ENCODE data around the gene SIGLEC10.
"Not testable (repeated sequence)": the region's sequence is repeated elsewhere in the genome, so short reads cannot be mapped to it uniquely, and the experiment has no call there.

The SIGLEC10 gene

GRCh38 chr19:51417810-51418157 lies 342 bp upstream of the SIGLEC10 start:
- Histone ChIP-seq H3K9ac (ENCODE audit: low read depth in 1 of 2, low read length in 2 of 2) (no peak overlapping the region), H3K4me1 (ENCODE audit: control insufficient read depth in 2 of 2, insufficient read depth in 2 of 2, low read length in 2 of 2) (no peaks in the 10 kb centered on the region), H3K36me3 (ENCODE audit: control insufficient read depth in 2 of 2, insufficient read depth in 2 of 2, low read length in 2 of 2) (no peaks in the 10 kb centered on the region), H3K4me3 (ENCODE audit: low read length in 2 of 2) (no peak overlapping the region), H3K27me3 (ENCODE audit: control insufficient read depth in 2 of 2, insufficient read depth in 2 of 2, low read length in 2 of 2) (no peaks in the 10 kb centered on the region), H3K9me3 (ENCODE audit: control insufficient read depth in 2 of 2, low read length in 2 of 2) (no peaks in the 10 kb centered on the region), H3K27ac (ENCODE audit: low read depth in 2 of 2, low read length in 2 of 2) (peak overlapping the region in 1 of 2 donors; percentile 63)

- not testable (repeated sequence) for H3K4me1 ChIP-seq (ENCODE audit: control insufficient read depth in 2 of 2, insufficient read depth in 2 of 2, low read length in 2 of 2); H3K27ac ChIP-seq (ENCODE audit: low read depth in 2 of 2, low read length in 2 of 2); H3K4me3 ChIP-seq (ENCODE audit: low read length in 2 of 2); H3K27me3 ChIP-seq (ENCODE audit: control insufficient read depth in 2 of 2, insufficient read depth in 2 of 2, low read length in 2 of 2); H3K36me3 ChIP-seq (ENCODE audit: control insufficient read depth in 2 of 2, insufficient read depth in 2 of 2, low read length in 2 of 2); H3K9ac ChIP-seq (ENCODE audit: low read depth in 1 of 2, low read length in 2 of 2); H3K9me3 ChIP-seq (ENCODE audit: control insufficient read depth in 2 of 2, low read length in 2 of 2)
These were observed 1.0 kb downstream of the SIGLEC10 start for GRCh38 chr19:51416422-51416821.

- Histone ChIP-seq H3K4me3 (ENCODE audit: low read length in 2 of 2) (no peak overlapping the region), H3K36me3 (ENCODE audit: control insufficient read depth in 2 of 2, insufficient read depth in 2 of 2, low read length in 2 of 2) (no peaks in the 10 kb centered on the region), H3K9me3 (ENCODE audit: control insufficient read depth in 2 of 2, low read length in 2 of 2) (no peaks in the 10 kb centered on the region), H3K4me1 (ENCODE audit: control insufficient read depth in 2 of 2, insufficient read depth in 2 of 2, low read length in 2 of 2) (no peaks in the 10 kb centered on the region), H3K27me3 (ENCODE audit: control insufficient read depth in 2 of 2, insufficient read depth in 2 of 2, low read length in 2 of 2) (no peaks in the 10 kb centered on the region), H3K9ac (ENCODE audit: low read depth in 1 of 2, low read length in 2 of 2) (no peak overlapping the region), H3K27ac (ENCODE audit: low read depth in 2 of 2, low read length in 2 of 2) (no peak overlapping the region)
These were observed 2.3 kb downstream of the SIGLEC10 start for GRCh38 chr19:51415187-51415586.

GRCh38 chr19:51410950-51411748 lies 6.3 kb downstream of the SIGLEC10 start:
- no peak overlapping the region for H3K27ac ChIP-seq (ENCODE audit: low read depth in 2 of 2, low read length in 2 of 2)
- no peaks in the 10 kb centered on the region for H3K4me1 ChIP-seq (ENCODE audit: control insufficient read depth in 2 of 2, insufficient read depth in 2 of 2, low read length in 2 of 2)
- no peak overlapping the region for H3K4me3 ChIP-seq (ENCODE audit: low read length in 2 of 2)

GRCh38 chr19:51407511-51408131 lies 9.8 kb downstream of the SIGLEC10 start:
- Histone ChIP-seq H3K9ac (ENCODE audit: low read depth in 1 of 2, low read length in 2 of 2) (no peak overlapping the region), H3K9me3 (ENCODE audit: control insufficient read depth in 2 of 2, low read length in 2 of 2) (no peaks in the 10 kb centered on the region), H3K4me3 (ENCODE audit: low read length in 2 of 2) (no peak overlapping the region), H3K36me3 (ENCODE audit: control insufficient read depth in 2 of 2, insufficient read depth in 2 of 2, low read length in 2 of 2) (no peaks in the 10 kb centered on the region), H3K27me3 (ENCODE audit: control insufficient read depth in 2 of 2, insufficient read depth in 2 of 2, low read length in 2 of 2) (no peaks in the 10 kb centered on the region), H3K27ac (ENCODE audit: low read depth in 2 of 2, low read length in 2 of 2) (no peak overlapping the region), H3K4me1 (ENCODE audit: control insufficient read depth in 2 of 2, insufficient read depth in 2 of 2, low read length in 2 of 2) (no peaks in the 10 kb centered on the region)

More at GRCh38 chr19:51410950-51411748, 6.3 kb downstream of the SIGLEC10 start:
- Histone ChIP-seq H3K27me3 (ENCODE audit: control insufficient read depth in 2 of 2, insufficient read depth in 2 of 2, low read length in 2 of 2) (no peaks in the 10 kb centered on the region), H3K36me3 (ENCODE audit: control insufficient read depth in 2 of 2, insufficient read depth in 2 of 2, low read length in 2 of 2) (no peaks in the 10 kb centered on the region), H3K9me3 (ENCODE audit: control insufficient read depth in 2 of 2, low read length in 2 of 2) (no peaks in the 10 kb centered on the region), H3K9ac (ENCODE audit: low read depth in 1 of 2, low read length in 2 of 2) (no peak overlapping the region)

- Histone ChIP-seq H3K9me3 (ENCODE audit: control insufficient read depth in 2 of 2, low read length in 2 of 2) (peaks cover 0 to 4% of the 10 kb centered on the region in 2 donors), H3K4me3 (ENCODE audit: low read length in 2 of 2) (no peak overlapping the region), H3K27ac (ENCODE audit: low read depth in 2 of 2, low read length in 2 of 2) (no peak overlapping the region), H3K9ac (ENCODE audit: low read depth in 1 of 2, low read length in 2 of 2) (no peak overlapping the region), H3K4me1 (ENCODE audit: control insufficient read depth in 2 of 2, insufficient read depth in 2 of 2, low read length in 2 of 2) (no peaks in the 10 kb centered on the region), H3K36me3 (ENCODE audit: control insufficient read depth in 2 of 2, insufficient read depth in 2 of 2, low read length in 2 of 2) (no peaks in the 10 kb centered on the region), H3K27me3 (ENCODE audit: control insufficient read depth in 2 of 2, insufficient read depth in 2 of 2, low read length in 2 of 2) (no peaks in the 10 kb centered on the region)
These were observed 15.3 kb downstream of the SIGLEC10 start for GRCh38 chr19:51402117-51402516.

- H3K36me3 ChIP-seq (ENCODE audit: control insufficient read depth in 2 of 2, insufficient read depth in 2 of 2, low read length in 2 of 2); H3K4me1 ChIP-seq (ENCODE audit: control insufficient read depth in 2 of 2, insufficient read depth in 2 of 2, low read length in 2 of 2): not testable (repeated sequence)
These were observed 17.5 kb downstream of the SIGLEC10 start for GRCh38 chr19:51399936-51400335.

GRCh38 chr19:51399231-51399630 lies 18.2 kb downstream of the SIGLEC10 start:
- Histone ChIP-seq H3K27me3 (ENCODE audit: control insufficient read depth in 2 of 2, insufficient read depth in 2 of 2, low read length in 2 of 2) (no peaks in the 10 kb centered on the region), H3K27ac (ENCODE audit: low read depth in 2 of 2, low read length in 2 of 2) (no peak overlapping the region), H3K4me1 (ENCODE audit: control insufficient read depth in 2 of 2, insufficient read depth in 2 of 2, low read length in 2 of 2) (peaks cover 3 to 7% of the 10 kb centered on the region in 2 donors), H3K9ac (ENCODE audit: low read depth in 1 of 2, low read length in 2 of 2) (no peak overlapping the region), H3K9me3 (ENCODE audit: control insufficient read depth in 2 of 2, low read length in 2 of 2) (peaks cover 0 to 4% of the 10 kb centered on the region in 2 donors), H3K36me3 (ENCODE audit: control insufficient read depth in 2 of 2, insufficient read depth in 2 of 2, low read length in 2 of 2) (no peaks in the 10 kb centered on the region), H3K4me3 (ENCODE audit: low read length in 2 of 2) (no peak overlapping the region)

More at GRCh38 chr19:51399936-51400335, 17.5 kb downstream of the SIGLEC10 start:
- H3K9me3 ChIP-seq (ENCODE audit: control insufficient read depth in 2 of 2, low read length in 2 of 2); H3K4me3 ChIP-seq (ENCODE audit: low read length in 2 of 2); H3K27me3 ChIP-seq (ENCODE audit: control insufficient read depth in 2 of 2, insufficient read depth in 2 of 2, low read length in 2 of 2); H3K27ac ChIP-seq (ENCODE audit: low read depth in 2 of 2, low read length in 2 of 2); H3K9ac ChIP-seq (ENCODE audit: low read depth in 1 of 2, low read length in 2 of 2): not testable (repeated sequence)

- peaks cover 6 to 7% of the 10 kb centered on the region in 2 donors for H3K4me1 ChIP-seq (ENCODE audit: control insufficient read depth in 2 of 2, insufficient read depth in 2 of 2, low read length in 2 of 2)
- H3K27me3 ChIP-seq (ENCODE audit: control insufficient read depth in 2 of 2, insufficient read depth in 2 of 2, low read length in 2 of 2), result no peaks in the 10 kb centered on the region
- H3K4me3 ChIP-seq (ENCODE audit: low read length in 2 of 2), result no peak overlapping the region
- H3K36me3 ChIP-seq (ENCODE audit: control insufficient read depth in 2 of 2, insufficient read depth in 2 of 2, low read length in 2 of 2), result no peaks in the 10 kb centered on the region
- no peak overlapping the region for H3K9ac ChIP-seq (ENCODE audit: low read depth in 1 of 2, low read length in 2 of 2)
- no peak overlapping the region for H3K27ac ChIP-seq (ENCODE audit: low read depth in 2 of 2, low read length in 2 of 2)
- peaks cover 0 to 4% of the 10 kb centered on the region in 2 donors for H3K9me3 ChIP-seq (ENCODE audit: control insufficient read depth in 2 of 2, low read length in 2 of 2)
These were observed 19.2 kb downstream of the SIGLEC10 start for GRCh38 chr19:51398096-51398704.

GRCh38 chr19:51397453-51397852 lies 20.0 kb downstream of the SIGLEC10 start:
- H3K4me1 ChIP-seq (ENCODE audit: control insufficient read depth in 2 of 2, insufficient read depth in 2 of 2, low read length in 2 of 2); H3K27me3 ChIP-seq (ENCODE audit: control insufficient read depth in 2 of 2, insufficient read depth in 2 of 2, low read length in 2 of 2); H3K4me3 ChIP-seq (ENCODE audit: low read length in 2 of 2); H3K27ac ChIP-seq (ENCODE audit: low read depth in 2 of 2, low read length in 2 of 2); H3K9ac ChIP-seq (ENCODE audit: low read depth in 1 of 2, low read length in 2 of 2); H3K36me3 ChIP-seq (ENCODE audit: control insufficient read depth in 2 of 2, insufficient read depth in 2 of 2, low read length in 2 of 2); H3K9me3 ChIP-seq (ENCODE audit: control insufficient read depth in 2 of 2, low read length in 2 of 2): not testable (repeated sequence)
